HG02759 (cell line): ENCODE measurements around the gene FARP1.
"Not testable (repeated sequence)": the region's sequence is repeated elsewhere in the genome, so short reads cannot be mapped to it uniquely, and the experiment has no call there.

ENCODE experiments used
- ATAC-seq: cut with Tn5 transposase; IDR thresholded peaks from one replicate; pipeline ENCODE4 v1.9.1; 2021; ENCODE audit warnings: mild to moderate bottlenecking, moderate library complexity; ENCODE audit not compliant: unreplicated experiment

FARP1 gene

DNA sequence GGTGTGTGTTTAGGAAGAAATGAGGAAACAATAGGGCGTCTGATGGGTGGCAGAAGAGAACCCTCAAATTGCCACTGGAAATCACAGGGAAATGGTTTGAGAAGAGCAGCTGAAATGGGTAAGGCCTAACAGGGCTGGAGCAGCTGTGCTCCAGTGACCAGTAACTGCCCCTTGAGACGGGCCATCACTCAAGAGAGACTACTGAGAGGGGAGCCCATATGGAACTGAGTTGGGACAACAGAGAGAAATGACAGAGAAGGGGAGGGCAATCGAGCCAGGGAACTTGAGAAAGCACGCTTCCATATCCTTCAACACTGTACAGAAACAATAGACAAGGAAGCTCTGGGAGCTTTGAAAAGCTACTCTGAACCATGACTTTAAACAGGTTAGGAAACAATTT lies 209.3 kb downstream of the FARP1 start:
- no peak for ATAC-seq

GRCh38 chr13:98353750-98354149 lies 210.9 kb downstream of the FARP1 start:
- no peak for ATAC-seq

DNA sequence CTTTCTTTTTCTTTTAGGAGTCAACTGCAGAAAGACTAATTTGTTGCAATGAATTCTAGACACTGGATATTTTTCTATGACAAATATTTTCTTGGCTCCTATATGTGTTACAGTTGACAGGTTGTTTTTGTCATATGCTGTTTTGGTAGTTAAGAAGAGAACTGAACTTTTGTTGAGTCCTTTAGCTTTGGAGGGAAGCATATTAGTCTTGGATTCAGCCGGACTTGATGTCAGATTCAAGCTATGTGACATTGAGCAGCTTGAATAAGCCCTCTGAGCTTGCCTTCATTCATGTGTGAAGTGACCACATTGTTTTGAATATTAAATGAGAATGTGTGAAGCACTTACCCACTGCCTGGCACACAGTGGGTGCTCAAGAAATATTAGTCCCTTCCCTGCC lies 216.0 kb downstream of the FARP1 start:
- no peak for ATAC-seq

- ATAC-seq, result no peak
These were observed 217.7 kb downstream of the FARP1 start for GRCh38 chr13:98360545-98360944.

DNA sequence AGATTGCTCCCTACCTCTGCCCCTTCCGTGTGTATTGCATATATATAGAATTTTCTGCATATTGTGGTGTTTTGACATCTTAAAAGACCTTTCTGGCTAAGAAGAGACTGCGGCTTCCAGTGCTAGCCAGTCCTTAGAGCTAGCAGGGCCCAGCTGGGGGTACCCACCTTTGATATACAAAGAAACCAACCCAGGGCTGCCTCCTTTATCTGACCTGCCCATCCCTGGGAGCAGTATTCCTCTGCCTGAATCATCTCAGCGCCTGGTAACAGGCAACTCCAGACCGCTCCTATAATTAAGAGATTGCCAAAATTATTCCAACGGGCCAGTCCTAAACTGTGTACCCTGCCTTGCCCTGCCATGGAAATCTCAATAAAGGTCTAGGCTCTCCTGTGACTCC lies 220.4 kb downstream of the FARP1 start:
- no peak for ATAC-seq

DNA sequence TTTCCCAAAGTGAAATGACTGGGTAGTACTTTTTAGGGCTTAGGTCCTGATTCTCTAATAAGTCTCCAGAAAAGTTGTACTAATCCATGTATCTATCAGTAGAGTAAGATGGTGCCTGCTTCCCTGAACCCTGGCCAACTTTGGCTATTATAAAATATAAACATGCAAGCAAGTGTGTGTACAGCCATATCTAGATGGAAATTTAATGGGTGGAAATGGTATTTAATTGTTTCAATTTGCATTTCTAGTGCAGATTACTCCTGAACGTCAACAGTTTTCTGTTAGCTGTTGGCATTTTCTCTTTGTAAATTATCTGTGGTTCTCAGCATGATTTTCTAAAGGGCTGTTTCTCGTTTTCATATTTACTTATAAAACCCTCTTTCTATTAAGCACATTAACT lies 221.3 kb downstream of the FARP1 start:
- no peak for ATAC-seq

DNA sequence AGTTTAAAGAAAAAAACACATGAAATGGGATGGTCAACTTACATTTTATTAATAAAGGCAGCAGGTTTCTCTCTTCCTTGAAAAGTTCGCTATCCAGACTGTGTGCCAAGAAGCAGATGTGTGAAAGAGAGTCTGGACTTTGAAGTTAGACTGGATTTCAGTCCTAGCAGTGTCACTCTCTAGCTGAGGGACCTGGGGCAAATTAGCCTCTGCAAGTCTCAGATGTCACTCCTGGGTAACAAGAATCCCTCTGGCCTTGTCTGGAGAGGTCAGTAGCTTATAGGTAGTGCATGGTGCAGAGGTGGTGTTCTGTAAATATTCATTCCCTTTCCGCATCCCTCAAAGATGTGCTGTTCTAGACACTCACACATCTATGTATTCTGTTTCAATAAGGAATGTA lies 221.8 kb downstream of the FARP1 start:
- ATAC-seq, result no peak

- no peak for ATAC-seq
These were observed 222.4 kb downstream of the FARP1 start for GRCh38 chr13:98365302-98365701.

DNA sequence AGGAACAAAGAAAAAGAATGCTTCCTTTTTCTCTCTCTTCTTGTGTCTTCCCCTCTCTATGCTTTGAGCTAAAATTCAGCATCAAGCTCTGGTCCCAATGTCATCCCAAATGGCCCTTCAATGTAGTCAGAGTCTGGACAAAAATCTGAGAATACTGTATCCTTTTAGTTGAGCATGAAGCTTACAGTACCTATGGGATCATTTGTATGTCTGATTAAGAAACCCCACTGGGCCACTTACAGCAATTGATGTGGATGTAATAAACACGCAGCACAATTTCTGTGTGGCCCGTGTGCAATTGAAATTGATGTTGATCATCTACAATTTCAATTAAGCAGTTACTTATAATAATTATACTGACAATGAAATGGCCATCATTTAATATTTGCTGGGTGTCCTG lies 223.1 kb downstream of the FARP1 start:
- ATAC-seq, result no peak

GRCh38 chr13:98366443-98366842 lies 223.5 kb downstream of the FARP1 start:
- no peak for ATAC-seq

DNA sequence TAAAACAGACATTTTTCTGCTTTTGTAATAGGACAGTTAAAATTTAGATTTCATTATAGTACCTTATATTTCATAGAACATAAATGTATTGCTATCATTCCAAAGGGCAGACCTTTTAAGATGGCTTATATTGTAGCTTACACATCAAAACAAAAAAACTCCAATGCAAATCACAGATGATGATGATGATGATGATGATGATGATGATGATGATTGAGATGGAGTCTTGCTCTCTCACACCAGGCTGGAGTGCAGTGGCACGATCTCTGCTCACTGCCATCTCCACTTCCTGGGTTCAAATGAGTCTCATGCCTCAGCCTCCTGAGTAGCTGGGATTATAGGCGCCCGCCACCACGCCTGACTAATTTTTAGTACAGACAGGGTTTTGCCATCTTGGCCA lies 224.1 kb downstream of the FARP1 start:
- ATAC-seq, result no peak

- no peak for ATAC-seq
These were observed 225.1 kb downstream of the FARP1 start for GRCh38 chr13:98368019-98368418.

DNA sequence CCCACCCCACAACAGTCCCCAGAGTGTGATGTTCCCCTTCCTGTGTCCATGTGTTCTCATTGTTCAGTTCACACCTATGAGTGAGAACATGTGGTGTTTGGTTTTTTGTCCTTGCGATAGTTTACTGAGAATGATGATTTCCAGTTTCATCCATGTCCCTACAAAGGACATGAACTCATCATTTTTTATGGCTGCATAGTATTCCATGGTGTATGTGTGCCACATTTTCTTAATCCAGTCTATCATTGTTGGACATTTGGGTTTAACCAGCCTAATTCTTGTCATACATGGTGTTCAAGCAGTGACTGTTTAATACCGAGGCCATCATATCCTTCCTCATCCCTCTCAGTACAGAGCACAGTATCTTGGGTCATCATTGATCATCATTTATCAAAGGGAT lies 226.6 kb downstream of the FARP1 start:
- not testable (repeated sequence) for ATAC-seq

GRCh38 chr13:98370261-98370660 lies 227.4 kb downstream of the FARP1 start:
- no peak for ATAC-seq

- no peak for ATAC-seq
These were observed 228.1 kb downstream of the FARP1 start for GRCh38 chr13:98370806-98371515.

- ATAC-seq, result no peak
These were observed 228.7 kb downstream of the FARP1 start for GRCh38 chr13:98371516-98372023.

DNA sequence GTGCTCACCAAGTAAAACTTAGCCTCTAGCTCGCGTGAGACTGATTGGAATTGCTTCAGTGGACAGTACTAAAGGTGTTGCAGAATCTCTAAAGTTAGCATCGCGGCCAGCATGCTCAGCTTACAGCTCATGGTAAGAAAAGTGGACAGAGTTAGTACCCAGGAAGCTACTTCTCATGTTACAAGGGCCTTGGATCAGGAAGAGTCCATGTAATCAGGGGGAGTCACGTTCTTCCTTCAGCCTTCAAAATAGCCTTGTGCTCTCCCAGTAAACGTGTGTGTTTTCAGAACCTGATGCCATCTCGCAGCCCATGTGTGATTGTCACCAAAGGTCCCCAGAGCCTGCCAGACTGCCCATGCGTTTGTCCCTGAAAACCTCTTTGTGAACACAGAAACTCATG lies 230.0 kb downstream of the FARP1 start:
- no peak for ATAC-seq

- no peak for ATAC-seq
These were observed 231.9 kb downstream of the FARP1 start for GRCh38 chr13:98374750-98375149.

DNA sequence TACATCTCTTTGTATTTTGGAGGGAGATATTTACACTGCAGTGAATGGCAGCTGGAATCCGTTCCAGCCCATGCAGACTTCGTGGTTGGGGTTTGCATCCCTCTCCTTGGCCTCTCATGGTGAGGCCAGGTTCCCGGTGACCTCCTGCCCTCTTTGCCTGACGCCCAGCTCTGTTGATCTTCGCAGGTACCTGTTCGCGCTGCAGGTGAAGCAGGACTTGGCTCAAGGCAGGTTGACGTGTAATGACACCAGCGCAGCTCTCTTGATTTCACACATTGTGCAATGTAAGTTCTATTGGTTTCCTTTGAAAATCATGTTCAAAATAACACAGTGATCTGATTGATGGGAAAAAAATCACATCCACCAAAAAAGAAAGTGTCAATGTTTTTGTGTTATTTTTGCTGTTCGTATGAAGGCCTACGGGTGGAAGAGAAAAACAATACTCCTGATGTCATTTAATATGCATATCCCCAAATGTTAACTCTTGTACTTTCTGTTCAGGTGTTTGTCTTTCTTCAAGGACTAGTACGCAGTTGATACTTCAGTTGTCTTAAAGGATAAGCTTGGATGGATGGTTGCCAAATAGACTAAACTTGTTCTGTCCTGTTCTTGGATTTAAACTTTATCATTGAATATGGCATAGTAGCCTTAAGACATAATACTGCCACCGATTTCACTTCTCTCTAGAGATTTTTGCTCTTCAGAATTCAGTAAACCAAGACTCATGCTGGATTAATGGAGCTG lies 234.9 kb downstream of the FARP1 start:
- ATAC-seq, result no peak

GRCh38 chr13:98384739-98385138 lies 241.8 kb downstream of the FARP1 start:
- no peak for ATAC-seq

DNA sequence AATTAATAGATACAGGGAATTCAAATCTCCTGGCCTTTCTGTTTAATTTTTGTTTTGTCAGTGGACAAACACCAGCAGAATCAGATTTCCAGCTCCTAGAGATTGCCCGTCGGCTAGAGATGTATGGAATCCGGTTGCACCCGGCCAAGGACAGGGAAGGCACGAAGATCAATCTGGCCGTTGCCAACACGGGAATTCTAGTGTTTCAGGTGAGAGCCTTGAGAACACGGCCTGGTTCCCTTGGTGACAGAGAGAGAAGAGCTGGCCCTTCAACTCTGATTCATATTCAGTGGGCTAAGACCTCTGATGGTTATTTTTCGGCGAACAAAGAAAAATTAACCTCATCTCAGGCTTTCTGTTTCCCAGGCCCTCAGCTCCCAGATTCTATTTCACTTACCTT lies 242.7 kb downstream of the FARP1 start:
- no peak for ATAC-seq

DNA sequence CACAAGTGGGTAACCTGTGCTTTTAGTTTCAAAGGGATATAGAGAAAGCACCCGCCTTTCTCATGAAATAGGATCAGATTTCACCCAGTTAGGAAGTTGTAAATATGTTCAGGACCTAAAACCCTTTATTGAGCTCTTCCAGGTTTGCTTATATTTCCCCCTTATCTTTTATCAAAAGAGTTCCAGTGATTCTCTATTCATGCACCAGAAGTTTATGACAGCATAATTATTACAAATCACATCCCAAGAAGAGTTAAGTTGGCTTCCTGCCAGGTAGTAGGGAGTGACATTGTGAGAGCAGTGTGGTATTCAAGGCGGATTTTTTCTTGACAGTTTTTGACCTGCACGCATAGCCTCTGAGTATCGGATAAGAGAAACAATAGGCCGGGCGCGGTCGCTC lies 243.7 kb downstream of the FARP1 start:
- ATAC-seq, result no peak
